GM19099 (cell line): ENCODE results near the gene EID2.

ENCODE experiments used
- POLR2A ChIP-seq: IDR thresholded peaks from 3 replicates; pipeline ENCODE4 v1.6.1; 2011; ENCODE audit warnings: low read depth; ENCODE audit not compliant: insufficient read length; ENCODE audit errors: extremely low read depth

Gene EID2

GRCh38 chr19:39539518-39540332 is at the start of gene EID2:
TSS of gene EID2 (minus strand) at chr19:39540161. CDS start at chr19:39540079, 82 bp downstream.
- peak; percentile 82 for TF ChIP-seq POLR2A

- TF ChIP-seq POLR2A, result no peak
These were observed 48.1 kb upstream of the EID2 start for GRCh38 chr19:39588066-39588465.

GRCh38 chr19:39587496-39587895 is 47.5 kb upstream of the EID2 start:
- no peak for TF ChIP-seq POLR2A

GRCh38 chr19:39582891-39583625 is 43.1 kb upstream of the EID2 start:
- no peak for TF ChIP-seq POLR2A

- no peak for TF ChIP-seq POLR2A
These were observed 42.5 kb upstream of the EID2 start for GRCh38 chr19:39582442-39582841.

GRCh38 chr19:39568604-39569003 is 28.6 kb upstream of the EID2 start:
- no peak for TF ChIP-seq POLR2A

GRCh38 chr19:39566064-39566463 is 26.1 kb upstream of the EID2 start:
- no peak for TF ChIP-seq POLR2A

- TF ChIP-seq POLR2A, result no peak
These were observed 23.4 kb upstream of the EID2 start for GRCh38 chr19:39563408-39563807.

GRCh38 chr19:39558624-39559117 is 18.7 kb upstream of the EID2 start:
- no peak for TF ChIP-seq POLR2A

- TF ChIP-seq POLR2A, result no peak
These were observed 18.1 kb upstream of the EID2 start for GRCh38 chr19:39557811-39558623.

GRCh38 chr19:39555883-39556282 is 15.9 kb upstream of the EID2 start:
- no peak for TF ChIP-seq POLR2A

GRCh38 chr19:39554701-39555311 is 14.8 kb upstream of the EID2 start:
- no peak for TF ChIP-seq POLR2A

- TF ChIP-seq POLR2A, result no peak
These were observed 13.2 kb upstream of the EID2 start for GRCh38 chr19:39553082-39553652.

GRCh38 chr19:39550197-39550596 is 10.2 kb upstream of the EID2 start:
- TF ChIP-seq POLR2A, result no peak
